Colonic mucosa (tissue), 4 donors: Measurements from ENCODE around the gene S100A4. TPM values are rescaled to one million over a fixed set of nuclear protein-coding genes. Genes with fewer than 3 reads are reported as not detected.

Experiments used
- DNase-seq: peaks from one replicate; pipeline ENCODE4 v3.0.0-alpha.2; 2020
- H3K27ac ChIP-seq: fragments of 200-600 bp; one replicate; pipeline ENCODE4 v1.8.0; 2021
- H3K27me3 ChIP-seq: fragments of 200-600 bp; one replicate; pipeline ENCODE4 v1.8.0; 2021
- H3K36me3 ChIP-seq: fragments of 200-600 bp; one replicate; pipeline ENCODE4 v1.8.0; 2021
- H3K4me1 ChIP-seq: fragments of 200-600 bp; one replicate; pipeline ENCODE4 v1.8.0; 2021; ENCODE audit warnings: mild to moderate bottlenecking
- H3K4me3 ChIP-seq: fragments of 200-600 bp; one replicate; pipeline ENCODE4 v1.8.0; 2021
- H3K9ac ChIP-seq, 2 donors: one replicate each; pipeline ENCODE4 v1.7.0; 2013; ENCODE audit warnings: control low read depth in 2 of 2, low read depth in 2 of 2, low read length in 2 of 2
- H3K9me3 ChIP-seq: fragments of 200-600 bp; one replicate; pipeline ENCODE4 v1.8.0; 2021
- intact Hi-C: fragments of 100-400 bp; cut with DNase I; formaldehyde crosslinking; loops from one replicate; pipeline ENCODE4 v1.14.1; 2022
- total RNA-seq, 2 donors: library from RNA; stranded (reverse); fragmentation: NEBNext Ultra II Directional in 1 of 2; extraction: Animal tissue kit (Norgen Biotek cat#: 25700) in 1 of 2; gene quantifications; one replicate each; pipeline ENCODE4 v1.2.1, GENCODE V29; 2021
- TF ChIP-seq, protein P1 (sequence below): fragments of 200-600 bp; IDR thresholded peaks from one replicate; pipeline ENCODE4 v1.8.0; 2022; ENCODE audit warnings: antibody characterized with exemption, mild to moderate bottlenecking
- donor health status: healthy.
- donor health status: DM: no; HTN: no; CAD: no.
- donor health status: DM: no; HTN: no; CAD: no.

S100A4 gene
- total RNA-seq, 2 donors from 2014 or later: 41.8 to 83.8 TPM

DNA sequence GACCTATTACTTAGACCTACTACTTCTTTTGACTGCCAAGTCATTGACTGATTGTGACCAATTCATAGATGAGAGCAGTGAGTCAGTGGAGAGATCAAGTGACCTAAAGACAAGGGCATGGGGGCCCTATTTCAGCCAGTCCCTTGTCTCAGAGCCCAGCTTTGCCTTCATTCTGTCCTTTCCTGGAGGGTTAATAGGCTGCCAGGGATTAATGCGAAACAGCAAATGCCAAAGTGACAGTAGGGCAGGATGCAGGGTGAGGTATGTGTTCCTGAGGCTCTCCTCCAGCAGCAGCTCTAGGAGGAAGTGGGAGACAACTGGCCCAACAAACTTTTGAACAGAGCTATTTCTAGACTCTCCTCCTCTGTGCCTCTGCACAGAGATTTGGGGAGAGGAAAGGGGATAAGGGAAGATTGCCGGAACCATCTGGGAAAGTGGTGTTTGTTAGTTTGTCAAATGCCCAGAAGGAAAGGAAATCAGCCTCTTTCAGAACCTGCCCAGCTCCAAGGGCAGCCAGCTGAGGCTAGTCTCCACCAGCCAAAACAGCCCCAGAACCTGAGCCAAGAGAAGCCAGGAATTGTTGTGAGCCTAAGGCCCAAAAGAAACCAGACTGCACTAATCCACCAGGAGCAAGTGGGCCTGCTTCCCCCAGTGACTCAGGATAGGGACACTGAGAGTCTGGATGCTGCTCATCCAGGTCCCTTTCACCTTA lies 8.4 kb upstream of the S100A4 start:
- Histone ChIP-seq H3K27me3 (no peaks in the 10 kb centered on the region), H3K9me3 (no peaks in the 10 kb centered on the region), H3K9ac (peak overlapping the region in 1 of 2 donors; percentile 12), H3K4me1 (no peaks in the 10 kb centered on the region), H3K4me3 (no peak overlapping the region), H3K27ac (no peak overlapping the region), H3K36me3 (no peaks in the 10 kb centered on the region)
- TF ChIP-seq, protein P1, sequence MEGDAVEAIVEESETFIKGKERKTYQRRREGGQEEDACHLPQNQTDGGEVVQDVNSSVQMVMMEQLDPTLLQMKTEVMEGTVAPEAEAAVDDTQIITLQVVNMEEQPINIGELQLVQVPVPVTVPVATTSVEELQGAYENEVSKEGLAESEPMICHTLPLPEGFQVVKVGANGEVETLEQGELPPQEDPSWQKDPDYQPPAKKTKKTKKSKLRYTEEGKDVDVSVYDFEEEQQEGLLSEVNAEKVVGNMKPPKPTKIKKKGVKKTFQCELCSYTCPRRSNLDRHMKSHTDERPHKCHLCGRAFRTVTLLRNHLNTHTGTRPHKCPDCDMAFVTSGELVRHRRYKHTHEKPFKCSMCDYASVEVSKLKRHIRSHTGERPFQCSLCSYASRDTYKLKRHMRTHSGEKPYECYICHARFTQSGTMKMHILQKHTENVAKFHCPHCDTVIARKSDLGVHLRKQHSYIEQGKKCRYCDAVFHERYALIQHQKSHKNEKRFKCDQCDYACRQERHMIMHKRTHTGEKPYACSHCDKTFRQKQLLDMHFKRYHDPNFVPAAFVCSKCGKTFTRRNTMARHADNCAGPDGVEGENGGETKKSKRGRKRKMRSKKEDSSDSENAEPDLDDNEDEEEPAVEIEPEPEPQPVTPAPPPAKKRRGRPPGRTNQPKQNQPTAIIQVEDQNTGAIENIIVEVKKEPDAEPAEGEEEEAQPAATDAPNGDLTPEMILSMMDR: no peak
- intact Hi-C loops: no loop called here
- no peak for DNase-seq

DNA sequence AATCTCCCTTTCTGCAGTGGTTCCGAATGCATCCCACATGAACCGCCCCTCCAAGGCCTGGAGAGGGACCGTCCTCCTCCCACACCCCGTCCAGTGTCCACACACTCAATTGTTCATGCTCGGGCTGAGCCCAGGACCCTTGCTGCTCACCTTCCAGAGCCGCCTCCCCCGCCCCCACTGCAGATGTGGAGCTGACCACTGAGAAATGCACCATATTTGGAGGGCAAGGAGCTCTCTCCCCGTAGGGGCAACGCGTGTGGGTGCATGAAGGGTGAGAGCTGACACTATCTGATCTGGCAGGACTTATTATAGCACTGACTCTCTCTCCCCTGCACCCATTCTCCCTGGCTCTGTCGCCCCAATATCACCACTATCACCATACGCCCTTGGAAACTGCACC lies 7.5 kb upstream of the S100A4 start:
- no peaks in the 10 kb centered on the region for H3K9me3 ChIP-seq
- intact Hi-C loops: no loop called here
- no peaks in the 10 kb centered on the region for H3K4me1 ChIP-seq
- H3K27me3 ChIP-seq: no peaks in the 10 kb centered on the region
- no peak overlapping the region for H3K27ac ChIP-seq
- TF ChIP-seq, protein P1: no peak
- no peak for DNase-seq
- no peaks in the 10 kb centered on the region for H3K36me3 ChIP-seq
- H3K4me3 ChIP-seq: no peak overlapping the region
- H3K9ac ChIP-seq: no peak overlapping the region

DNA sequence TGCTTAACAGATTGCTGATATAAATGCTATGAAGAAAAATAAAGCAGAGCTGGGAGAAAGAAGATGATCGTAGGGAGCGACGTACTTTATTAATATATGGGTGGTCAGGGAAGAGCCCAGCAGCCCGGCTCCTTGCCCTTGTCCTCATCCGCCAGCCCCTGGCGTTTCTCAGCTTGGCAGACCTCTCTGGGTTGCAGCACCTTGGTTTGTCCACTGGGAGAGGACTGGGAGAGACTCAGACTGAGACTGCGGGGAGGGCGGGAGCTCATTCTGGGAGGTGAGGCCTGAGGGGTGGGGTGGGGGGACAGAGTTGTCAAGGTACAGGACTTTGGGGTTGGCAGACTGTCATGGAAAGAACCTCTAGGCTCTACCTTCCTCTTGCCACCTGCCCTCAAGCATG lies 6.7 kb upstream of the S100A4 start:
- Histone ChIP-seq H3K9me3 (no peaks in the 10 kb centered on the region), H3K27me3 (no peaks in the 10 kb centered on the region), H3K9ac (no peak overlapping the region), H3K27ac (no peak overlapping the region), H3K36me3 (no peaks in the 10 kb centered on the region), H3K4me1 (no peaks in the 10 kb centered on the region), H3K4me3 (no peak overlapping the region)
- intact Hi-C loops: no loop called here
- TF ChIP-seq, protein P1: no peak
- no peak for DNase-seq

- TF ChIP-seq, protein P1: no peak
- H3K4me1 ChIP-seq: no peaks in the 10 kb centered on the region
Measured at GRCh38 chr1:153550827-153551500, 5.4 kb upstream of the S100A4 start.

DNA sequence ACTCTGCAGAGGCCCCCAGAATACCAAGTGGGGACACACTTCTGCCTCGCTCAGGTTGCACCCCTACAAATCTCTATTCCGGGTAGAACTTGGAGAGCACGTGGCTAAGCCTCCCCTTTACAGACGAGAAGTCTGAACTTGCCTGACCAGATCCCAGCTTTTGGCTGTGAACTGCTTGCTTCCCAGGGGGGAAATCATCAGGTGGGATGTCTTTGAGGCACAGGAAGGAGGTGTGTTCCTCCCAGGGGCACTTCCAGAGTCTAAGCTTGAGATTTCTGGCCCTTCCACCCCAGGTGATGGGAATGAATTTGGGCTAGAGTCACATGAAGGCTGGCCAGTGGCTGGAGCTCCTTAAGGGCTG lies 4.8 kb upstream of the S100A4 start:
- H3K4me3 ChIP-seq: no peak overlapping the region
- H3K9me3 ChIP-seq: no peaks in the 10 kb centered on the region
- no peak for DNase-seq
- H3K27ac ChIP-seq: no peak overlapping the region
- H3K36me3 ChIP-seq: no peaks in the 10 kb centered on the region
- H3K4me1 ChIP-seq: peaks cover 6% of the 10 kb centered on the region
- TF ChIP-seq, protein P1: no peak
- no peaks in the 10 kb centered on the region for H3K27me3 ChIP-seq
- H3K9ac ChIP-seq: no peak overlapping the region
- intact Hi-C loops: no loop called here

More at GRCh38 chr1:153550827-153551500, 5.4 kb upstream of the S100A4 start:
- Histone ChIP-seq H3K27me3 (no peaks in the 10 kb centered on the region), H3K9me3 (no peaks in the 10 kb centered on the region), H3K36me3 (no peaks in the 10 kb centered on the region), H3K9ac (no peak overlapping the region), H3K4me3 (no peak overlapping the region), H3K27ac (no peak overlapping the region)
- DNase-seq: no peak
- intact Hi-C loops: no loop called here
